Transverse colon (tissue), 4 donors: ENCODE data around the gene SAMM50. TPM values are rescaled to one million over a fixed set of nuclear protein-coding genes. Genes with fewer than 3 reads are reported as not detected.

Experiments used
- DNase-seq: peaks from one replicate; pipeline ENCODE4 v3.0.0-alpha.2; 2019
- H3K27ac ChIP-seq, 4 donors: fragments of 200-600 bp; sonication (generic); 2 replicates each; pipeline ENCODE4 v1.5.1; 2016 to 2018; ENCODE audit warnings: inconsistent platforms in 4 of 4
- H3K27me3 ChIP-seq: fragments of 200-600 bp; sonication (generic); 2 replicates; pipeline ENCODE4 v1.5.1; 2017; ENCODE audit warnings: inconsistent platforms
- H3K36me3 ChIP-seq, 4 donors: fragments of 200-600 bp; sonication (generic); 2 replicates each; pipeline ENCODE4 v1.5.1; 2017 to 2019; ENCODE audit warnings: inconsistent platforms in 4 of 4
- H3K4me1 ChIP-seq, 4 donors: fragments of 200-600 bp; sonication (generic); 2 replicates each; pipeline ENCODE4 v1.5.1; 2017 to 2020; ENCODE audit warnings: inconsistent platforms in 4 of 4
- H3K4me3 ChIP-seq, 4 donors: fragments of 200-600 bp; sonication (generic); 1 replicate in 1 of 4; 2 replicates in 3 of 4; pipeline versions ENCODE4 v1.5.1 to v1.6.1; 2017 to 2019; ENCODE audit warnings: inconsistent platforms in 4 of 4
- H3K9me3 ChIP-seq, 2 donors: fragments of 200-600 bp; sonication (generic); 2 replicates each; pipeline ENCODE4 v1.5.1; 2017 to 2019; ENCODE audit warnings: inconsistent platforms in 2 of 2
- EP300 ChIP-seq: sonication (generic); formaldehyde crosslinking; IDR thresholded peaks from one replicate; pipeline ENCODE4 v1.6.1; 2017; ENCODE audit warnings: antibody characterized with exemption, low read depth
- POLR2A ChIP-seq: fragments of 450-650 bp; IDR thresholded peaks from one replicate; pipeline ENCODE4 v1.6.1; 2016; ENCODE audit warnings: antibody characterized with exemption, mild to moderate bottlenecking, moderate library complexity
- POLR2AphosphoS5 ChIP-seq, 3 donors: sonication (generic); formaldehyde crosslinking; IDR thresholded peaks; one replicate each; pipeline ENCODE4 v1.6.1; 2016; ENCODE audit warnings: antibody characterized with exemption in 3 of 3
- WGBS, 2 donors: methylation state at CpG; one replicate each; pipeline ENCODE4 v1.1.5; 2018; ENCODE audit warnings: low coverage in 1 of 2; 5-methylcytosine and 5-hydroxymethylcytosine counted together
- in situ Hi-C, 4 donors: fragments of 200-750 bp; cut with MboI; loops; one replicate each; pipeline versions ENCODE4 v1.15.0 to v1.15.1; 2017; ENCODE audit warnings: low sequenced_read_pairs in 3 of 4, low pct_ligation_motif_present in 1 of 4, low pct_unique_long_range_greater_than_20kb in 1 of 4
- intact Hi-C: fragments of 100-400 bp; cut with DNase I; formaldehyde crosslinking; loops from one replicate; pipeline ENCODE4 v1.15.1; 2023; ENCODE audit warnings: low total_unique reads
- total RNA-seq, 4 donors: library from RNA; depleted of rRNA; stranded (reverse); fragments of >200 nt; gene quantifications; one replicate each; pipeline ENCODE4 v1.1.0, GENCODE V29; 2016
- TF ChIP-seq, protein P1 (sequence below), 5 experiments: fragments of 200-600 bp in 3 of 5; fragments of 450-650 bp in 2 of 5; sonication (generic) in 3 of 5; IDR thresholded peaks; 1 replicate in 2 of 5; 2 replicates in 3 of 5; pipeline ENCODE4 v1.5.1; 2016 to 2017; ENCODE audit warnings: antibody characterized with exemption in 5 of 5, inconsistent platforms in 3 of 5, mild to moderate bottlenecking in 2 of 5, moderate library complexity in 1 of 5

Gene SAMM50
- total RNA-seq, 4 donors from 2014 or later = 9.0 to 82.6 (median 33.3) TPM

DNA sequence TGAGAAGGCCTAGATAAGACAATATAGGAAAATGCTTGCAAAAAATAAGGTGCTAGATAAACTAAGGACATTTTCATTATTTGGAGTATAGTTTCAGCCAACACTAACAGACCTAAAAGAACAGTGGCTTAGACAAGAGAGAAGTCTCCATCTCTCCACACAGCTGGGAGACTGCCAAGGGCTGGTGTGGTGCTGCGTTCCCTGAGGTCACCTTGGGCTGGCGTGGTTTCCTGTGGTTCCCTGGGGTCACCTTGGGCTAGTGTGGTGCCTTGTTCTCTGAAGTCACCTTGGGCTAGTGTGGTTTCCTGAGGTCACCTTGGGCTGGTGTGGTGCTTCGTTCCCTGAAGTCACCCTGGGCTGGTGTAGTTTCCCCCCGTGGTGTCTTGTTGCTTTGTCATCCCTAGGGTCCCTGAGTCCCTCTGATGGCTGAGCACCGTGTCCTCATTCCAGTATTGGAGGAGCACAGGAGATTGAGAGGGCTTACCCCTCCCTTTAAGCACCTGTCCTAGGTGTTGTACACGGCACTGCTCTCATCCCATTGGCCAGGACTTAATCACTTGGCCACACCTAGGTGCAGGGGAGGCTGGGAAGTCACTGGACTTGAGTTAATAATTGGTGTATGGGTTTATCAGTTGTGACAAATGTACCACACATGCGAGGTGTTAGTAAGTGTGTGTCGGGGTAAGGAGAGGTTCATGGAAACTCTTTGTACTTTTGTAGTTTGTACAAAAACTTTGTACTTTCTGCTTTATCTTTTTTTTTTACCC, 14.9 kb downstream of the SAMM50 start:
- Histone ChIP-seq H3K36me3 (peaks cover 0 to 72% (median 31%) of the 10 kb centered on the region in 4 donors), H3K4me1 (no peaks in the 10 kb centered on the region), H3K27ac (no peak overlapping the region), H3K4me3 (no peak overlapping the region), H3K27me3 (no peaks in the 10 kb centered on the region), H3K9me3 (no peaks in the 10 kb centered on the region)
- in situ Hi-C loops = no loop called here
- 71 to 100% methylated on average over 1 to 8 of the region's 8 CpGs for WGBS, 2 donors
- no peak for TF ChIP-seq POLR2A
- no peak for TF ChIP-seq EP300
- TF ChIP-seq POLR2AphosphoS5 (IDR thresholded peaks at IDR 0.05) = no peak
- TF ChIP-seq, protein P1, sequence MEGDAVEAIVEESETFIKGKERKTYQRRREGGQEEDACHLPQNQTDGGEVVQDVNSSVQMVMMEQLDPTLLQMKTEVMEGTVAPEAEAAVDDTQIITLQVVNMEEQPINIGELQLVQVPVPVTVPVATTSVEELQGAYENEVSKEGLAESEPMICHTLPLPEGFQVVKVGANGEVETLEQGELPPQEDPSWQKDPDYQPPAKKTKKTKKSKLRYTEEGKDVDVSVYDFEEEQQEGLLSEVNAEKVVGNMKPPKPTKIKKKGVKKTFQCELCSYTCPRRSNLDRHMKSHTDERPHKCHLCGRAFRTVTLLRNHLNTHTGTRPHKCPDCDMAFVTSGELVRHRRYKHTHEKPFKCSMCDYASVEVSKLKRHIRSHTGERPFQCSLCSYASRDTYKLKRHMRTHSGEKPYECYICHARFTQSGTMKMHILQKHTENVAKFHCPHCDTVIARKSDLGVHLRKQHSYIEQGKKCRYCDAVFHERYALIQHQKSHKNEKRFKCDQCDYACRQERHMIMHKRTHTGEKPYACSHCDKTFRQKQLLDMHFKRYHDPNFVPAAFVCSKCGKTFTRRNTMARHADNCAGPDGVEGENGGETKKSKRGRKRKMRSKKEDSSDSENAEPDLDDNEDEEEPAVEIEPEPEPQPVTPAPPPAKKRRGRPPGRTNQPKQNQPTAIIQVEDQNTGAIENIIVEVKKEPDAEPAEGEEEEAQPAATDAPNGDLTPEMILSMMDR (IDR thresholded peaks at IDR 0.05) = no peak
- intact Hi-C loops = loop anchor here (5.0 kb wide), 1 partner anchor 1077 kb away; no protein-coding TSS in a partner anchor
- no peak for DNase-seq

DNA sequence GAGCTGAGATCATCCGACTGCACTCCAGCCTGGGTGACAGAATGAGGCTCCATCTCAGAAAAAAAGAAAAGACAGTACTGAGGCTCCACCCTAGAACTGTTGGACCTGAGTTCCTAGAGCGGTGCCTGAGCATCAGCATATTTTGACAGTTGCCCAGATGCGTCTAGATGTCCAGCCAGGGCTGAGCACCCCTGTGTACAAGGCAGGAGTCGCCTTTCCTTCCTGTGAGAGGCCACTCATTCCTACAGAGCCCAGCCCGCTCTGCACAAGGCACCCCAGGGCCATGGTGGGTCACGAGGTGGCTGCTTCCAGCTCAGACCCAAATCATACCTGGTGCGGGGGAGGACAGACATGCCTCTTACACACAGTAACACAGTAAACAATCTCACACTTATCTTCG, 15.9 kb downstream of the SAMM50 start:
- intact Hi-C loops (no loop called here), in situ Hi-C loops (no loop called here)
- Histone ChIP-seq H3K4me1 (no peaks in the 10 kb centered on the region), H3K27ac (no peak overlapping the region), H3K36me3 (peaks cover 0 to 71% (median 30%) of the 10 kb centered on the region in 4 donors), H3K4me3 (no peak overlapping the region), H3K27me3 (no peaks in the 10 kb centered on the region), H3K9me3 (no peaks in the 10 kb centered on the region)
- no peak for DNase-seq
- WGBS, 2 donors = 81 to 90% methylated on average over 4 to 8 of the region's 8 CpGs
- TF ChIP-seq POLR2A = no peak
- TF ChIP-seq EP300 = no peak
- TF ChIP-seq POLR2AphosphoS5 (IDR thresholded peaks at IDR 0.05) = no peak
- TF ChIP-seq, protein P1 (IDR thresholded peaks at IDR 0.05) = no peak

DNA sequence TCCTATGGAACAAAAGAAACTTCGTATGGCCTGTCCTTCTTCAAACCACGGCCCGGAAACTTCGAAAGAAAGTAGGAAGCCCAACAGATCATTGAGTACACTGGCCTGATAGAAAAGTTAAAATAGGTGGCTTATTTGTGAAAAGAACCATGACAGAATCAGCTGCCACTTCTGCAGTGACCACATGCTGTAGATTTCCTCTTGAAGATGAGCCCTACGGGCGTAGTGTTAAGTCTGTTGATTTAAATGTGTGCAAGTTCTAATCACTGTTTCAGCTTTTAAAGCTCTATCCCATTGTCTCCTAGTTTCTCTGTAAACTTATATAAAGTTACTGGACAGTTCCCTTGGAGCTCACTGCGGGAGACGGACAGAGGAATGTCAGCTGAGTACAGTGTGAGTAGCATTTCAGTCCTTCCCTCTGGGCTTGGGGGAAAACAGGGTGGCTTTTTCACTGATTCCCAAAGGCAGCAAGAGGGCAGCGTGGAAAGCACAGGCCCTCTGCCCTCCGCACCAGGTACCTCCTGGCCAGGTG, 17.8 kb downstream of the SAMM50 start:
- no peak for DNase-seq
- no peaks in the 10 kb centered on the region for H3K27me3 ChIP-seq
- TF ChIP-seq POLR2A = no peak
- TF ChIP-seq EP300 = no peak
- TF ChIP-seq POLR2AphosphoS5 (IDR thresholded peaks at IDR 0.05) = no peak
- TF ChIP-seq, protein P1 (IDR thresholded peaks at IDR 0.05) = no peak
- no peaks in the 10 kb centered on the region for H3K4me1 ChIP-seq
- 93 to 96% methylated on average over 3 to 10 of the region's 10 CpGs for WGBS, 2 donors
- in situ Hi-C loops (no loop called here), intact Hi-C loops (no loop called here)
- H3K4me3 ChIP-seq = no peak overlapping the region
- no peaks in the 10 kb centered on the region for H3K9me3 ChIP-seq
- H3K27ac ChIP-seq = no peak overlapping the region
- H3K36me3 ChIP-seq = peaks cover 0 to 68% (median 28%) of the 10 kb centered on the region in 4 donors

DNA sequence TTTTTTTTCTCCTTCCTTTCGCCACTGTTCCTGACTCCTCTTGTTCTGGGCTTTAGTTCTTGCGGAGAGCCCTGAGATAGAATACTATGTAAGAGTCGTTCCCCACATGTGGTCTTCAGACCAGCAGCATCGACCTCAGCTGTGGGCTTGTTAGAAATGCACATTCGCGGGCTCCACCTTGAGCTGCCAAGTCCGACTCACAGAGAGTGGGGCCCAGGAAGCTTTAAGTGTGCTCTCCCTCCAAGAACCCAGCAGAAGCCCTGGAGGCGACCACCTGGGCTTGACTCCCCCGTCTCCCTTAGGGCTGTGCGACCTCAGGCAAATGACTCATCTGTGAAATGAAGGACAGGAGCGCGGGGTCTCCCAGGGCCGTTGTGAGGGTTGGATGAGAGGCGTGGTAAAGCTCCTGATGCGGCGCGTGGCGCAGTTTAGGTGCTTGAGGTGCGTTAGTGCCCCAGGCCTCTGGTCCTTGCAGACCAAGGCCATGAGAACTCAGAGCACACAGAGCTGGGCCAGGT, 18.8 kb downstream of the SAMM50 start:
- no peak for DNase-seq
- intact Hi-C loops = no loop called here
- TF ChIP-seq POLR2AphosphoS5 (IDR thresholded peaks at IDR 0.05) = no peak
- TF ChIP-seq, protein P1 (IDR thresholded peaks at IDR 0.05) = no peak
- no peak for TF ChIP-seq EP300
- TF ChIP-seq POLR2A = no peak
- in situ Hi-C loops = no loop called here
- Histone ChIP-seq H3K36me3 (peaks cover 0 to 65% (median 27%) of the 10 kb centered on the region in 4 donors), H3K4me1 (no peaks in the 10 kb centered on the region), H3K27me3 (no peaks in the 10 kb centered on the region), H3K4me3 (no peak overlapping the region), H3K27ac (no peak overlapping the region), H3K9me3 (no peaks in the 10 kb centered on the region)
- 92 to 100% methylated on average over 1 to 19 of the region's 19 CpGs for WGBS, 2 donors
